Measurements from ENCODE around the gene CASQ2.
"Not testable (repeated sequence)": the region's sequence is repeated elsewhere in the genome, so short reads cannot be mapped to it uniquely, and the experiment has no call there.

The CASQ2 gene

GRCh38 chr1:115779075-115779474 is 10.6 kb upstream of the CASQ2 start:
- DNase-seq: not testable (repeated sequence)

- peak; percentile 45 to 53 for DNase-seq
Measured at GRCh38 chr1:115771847-115772457, 3.4 kb upstream of the CASQ2 start.

GRCh38 chr1:115771094-115771846 is 2.8 kb upstream of the CASQ2 start:
- DNase-seq: no peak

GRCh38 chr1:115767403-115767802 is 1.1 kb downstream of the CASQ2 start:
- no peak for DNase-seq

DNA sequence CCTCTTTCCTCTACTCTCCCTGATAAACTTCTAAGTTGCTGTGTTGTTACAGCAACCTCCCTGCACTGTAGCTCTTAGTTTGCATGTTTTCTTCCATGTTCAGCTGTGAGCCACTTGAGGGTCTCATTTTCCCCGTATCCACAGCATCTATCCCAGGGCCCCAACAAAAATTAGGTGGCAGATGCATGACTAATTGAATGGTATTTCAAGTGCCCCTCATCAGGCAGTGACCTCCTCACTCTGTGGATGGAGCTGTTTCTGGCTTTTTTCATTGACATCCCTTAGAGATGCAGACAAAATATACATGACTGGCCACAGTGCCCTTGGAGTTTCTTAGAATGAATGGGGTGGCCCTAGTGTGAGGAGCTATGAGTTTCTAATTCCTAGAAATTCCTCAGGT is 3.4 kb downstream of the CASQ2 start:
- DNase-seq: no peak

DNA sequence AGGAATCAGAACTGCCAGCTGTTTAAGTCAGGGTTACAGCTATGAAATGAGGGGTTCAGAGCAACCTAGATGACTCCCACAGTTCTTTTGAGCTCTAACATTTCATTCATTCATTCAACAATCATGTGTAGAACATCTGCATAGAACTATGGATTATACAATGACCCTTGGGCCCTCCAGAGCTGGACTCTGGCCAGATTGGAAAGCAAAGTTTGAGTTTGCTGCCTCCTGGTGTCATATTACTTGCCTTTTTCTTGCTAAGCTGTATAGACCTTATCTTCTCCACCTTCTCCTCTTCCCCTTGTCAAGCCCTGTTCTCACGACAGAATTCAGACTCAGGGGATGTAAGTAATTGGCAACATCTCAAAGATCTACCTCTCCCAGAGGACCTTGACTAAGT is 4.0 kb downstream of the CASQ2 start:
- peak; percentile 0 to 8 for DNase-seq

GRCh38 chr1:115762779-115763178 is 5.7 kb downstream of the CASQ2 start:
- no peak for DNase-seq

DNA sequence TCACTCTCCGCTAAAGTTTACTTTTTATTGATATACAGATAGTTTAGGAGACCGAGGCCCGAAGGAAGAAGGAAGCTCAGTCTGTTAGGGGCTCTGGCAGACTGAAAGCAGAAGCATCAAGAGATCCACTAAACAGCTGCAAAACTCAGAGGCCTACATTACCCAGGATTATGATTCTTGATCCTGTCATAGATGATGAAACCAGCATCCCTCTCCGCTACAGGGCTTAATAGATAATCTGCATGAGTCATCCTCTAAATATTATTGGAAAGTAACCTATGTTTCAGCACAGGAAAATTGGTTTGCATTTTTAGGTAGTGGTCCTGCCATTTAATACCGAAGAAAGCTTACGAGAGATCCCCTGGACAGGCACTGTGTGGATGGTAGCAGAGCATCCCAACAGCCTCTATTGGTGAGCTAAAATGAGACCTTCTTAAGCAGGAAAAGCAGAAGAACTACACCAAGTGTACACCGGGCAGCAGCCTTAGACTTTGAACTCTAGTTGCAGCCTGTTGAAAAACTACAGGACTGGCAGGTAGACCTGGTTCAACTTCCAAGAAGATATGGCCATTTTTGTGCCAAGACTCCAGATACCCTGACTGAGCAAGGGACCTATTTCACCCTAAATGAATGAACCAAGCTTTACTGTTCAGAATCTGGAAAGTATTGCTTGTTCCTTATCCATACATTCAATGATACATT is 6.8 kb downstream of the CASQ2 start:
- DNase-seq: no peak

- DNase-seq: no peak
Measured at GRCh38 chr1:115757856-115758255, 10.7 kb downstream of the CASQ2 start.

GRCh38 chr1:115757326-115757725 is 11.2 kb downstream of the CASQ2 start:
- DNase-seq: no peak

DNA sequence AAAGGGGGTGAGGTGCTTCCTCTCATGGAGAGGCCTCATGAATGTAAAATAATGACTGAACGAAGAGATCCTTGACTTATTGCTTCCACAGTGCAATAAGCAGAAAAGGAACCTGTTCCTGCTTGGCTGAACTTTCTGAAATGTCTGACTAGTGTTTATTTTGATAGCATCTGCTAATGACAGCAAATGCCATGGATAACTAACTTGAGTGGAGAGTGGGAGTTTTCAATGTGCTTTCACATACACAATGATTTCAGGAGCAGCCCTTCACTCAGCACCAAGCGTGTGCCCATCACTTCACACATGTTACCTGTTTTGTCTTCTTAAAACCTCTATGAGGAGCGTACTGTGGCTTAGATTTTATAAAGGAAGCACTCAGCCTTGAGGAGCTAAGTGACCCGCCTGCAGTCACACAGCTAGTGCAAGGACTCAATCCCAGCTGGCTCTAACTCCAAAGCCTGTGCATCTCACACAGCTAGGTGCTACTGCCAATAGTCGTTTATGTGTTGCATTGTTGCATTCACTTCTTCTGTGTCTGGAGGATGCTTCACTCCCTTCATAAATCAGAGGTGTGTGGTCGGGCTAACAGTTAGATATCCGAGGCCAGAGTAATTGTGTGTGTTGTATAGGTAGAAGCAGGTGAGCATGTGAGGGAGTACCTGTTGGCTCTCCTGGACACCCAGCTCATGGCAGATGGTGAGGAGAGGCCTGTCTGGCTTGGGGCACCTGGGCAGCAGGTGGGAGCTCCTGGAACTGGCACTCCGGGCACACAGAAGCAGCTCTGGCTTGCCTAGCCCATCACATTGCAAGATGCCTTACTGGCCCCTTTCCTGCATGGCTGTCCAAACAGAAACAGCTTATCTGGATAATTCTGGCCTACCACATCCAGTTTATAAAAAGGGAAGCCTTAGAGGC is 12.8 kb downstream of the CASQ2 start:
- no peak for DNase-seq

DNA sequence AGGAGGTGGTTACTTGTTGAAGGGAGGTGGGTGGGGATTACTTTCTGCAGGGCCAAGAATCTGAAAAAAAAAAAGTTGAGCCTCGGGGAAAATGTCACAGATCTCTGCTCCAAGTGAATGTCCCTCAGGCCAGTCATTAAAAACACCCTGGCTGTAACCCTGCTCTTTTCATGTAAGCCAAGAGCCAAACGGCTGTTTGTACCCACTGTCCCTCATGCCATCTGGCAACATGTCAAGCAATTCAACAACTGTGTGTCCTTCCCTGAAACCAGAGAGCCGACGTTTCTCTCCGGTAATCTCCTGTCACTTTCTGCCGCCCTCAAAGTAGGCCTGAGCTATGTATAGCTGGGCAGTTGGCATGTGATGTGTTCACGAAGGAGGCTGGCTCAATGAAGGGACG is 14.7 kb downstream of the CASQ2 start:
- no peak for DNase-seq

GRCh38 chr1:115753361-115753760 is 15.2 kb downstream of the CASQ2 start:
- DNase-seq: no peak

GRCh38 chr1:115748401-115749150 is 19.9 kb downstream of the CASQ2 start:
- no peak for DNase-seq

GRCh38 chr1:115746021-115746690 is 22.4 kb downstream of the CASQ2 start:
- no peak for DNase-seq

DNA sequence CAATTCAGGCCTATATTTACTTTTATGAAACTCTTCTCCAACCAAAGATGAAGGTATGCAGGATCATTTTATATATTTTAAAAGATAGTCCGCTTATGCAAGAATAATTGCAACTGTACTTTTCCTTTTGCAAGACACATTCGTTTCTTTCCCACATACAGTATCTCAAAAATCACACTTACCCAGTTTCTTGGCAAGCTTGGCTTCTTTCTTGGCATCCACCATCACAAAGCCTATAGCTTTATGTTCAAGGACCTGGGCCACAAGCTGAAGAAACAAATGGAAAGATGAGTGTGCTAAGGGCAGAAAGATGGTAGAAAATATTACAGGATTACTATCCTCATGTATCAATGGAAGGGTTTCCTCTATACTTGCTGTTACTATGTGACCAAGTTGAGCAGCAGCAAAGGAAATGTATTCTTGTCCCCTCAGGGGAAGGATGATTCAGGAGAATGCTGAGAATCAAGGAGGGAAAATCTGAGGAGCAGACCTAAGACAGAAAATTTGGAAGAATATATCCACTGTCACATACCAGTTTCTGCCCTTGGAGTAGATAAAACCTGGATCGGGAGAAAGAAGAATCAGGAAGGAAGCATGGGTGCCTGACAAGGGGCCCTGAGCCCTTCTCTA is 23.8 kb downstream of the CASQ2 start:
- DNase-seq: no peak

DNA sequence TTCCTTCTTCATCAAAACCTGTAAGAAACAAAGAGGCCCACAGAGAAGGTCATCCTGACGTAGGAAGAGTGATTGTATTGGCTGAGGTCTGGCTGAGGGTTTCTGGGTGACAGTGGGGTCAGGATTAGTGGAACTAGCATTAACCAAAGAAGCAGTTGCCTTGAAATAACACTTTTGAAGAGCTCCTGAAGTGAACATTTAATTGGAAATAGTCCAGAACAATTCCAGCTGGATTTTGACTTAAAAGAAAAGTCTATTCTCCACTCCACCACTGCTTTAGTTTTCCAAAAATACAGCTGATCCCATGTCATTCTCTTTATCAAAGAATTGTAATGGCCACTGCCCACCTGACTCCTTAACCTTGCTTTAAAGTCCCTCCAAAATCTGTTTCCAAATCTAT is 27.7 kb downstream of the CASQ2 start:
- DNase-seq: no peak

GRCh38 chr1:115732316-115732715 is 36.2 kb downstream of the CASQ2 start:
- DNase-seq: no peak

- DNase-seq: no peak
Measured at GRCh38 chr1:115729756-115730155, 38.8 kb downstream of the CASQ2 start.

DNA sequence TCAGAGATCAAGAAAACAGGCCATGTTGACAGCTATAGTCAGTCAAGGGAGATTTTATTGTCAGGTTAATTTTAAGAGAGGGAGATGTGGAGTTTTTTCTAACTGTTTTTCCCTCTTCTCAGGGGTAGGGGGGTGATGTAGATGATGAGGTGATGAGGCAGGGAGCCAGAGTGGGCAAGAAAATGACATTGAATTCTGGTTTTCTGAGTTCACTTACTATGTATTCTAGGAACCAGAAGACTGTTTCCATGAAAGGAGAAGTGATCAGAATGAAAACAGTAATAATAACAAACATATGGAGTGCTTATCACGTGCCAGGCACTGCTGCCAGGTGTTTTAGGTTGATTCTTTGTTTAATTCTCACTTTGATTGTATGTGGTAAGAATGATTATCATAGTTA is 40.2 kb downstream of the CASQ2 start:
- DNase-seq: no peak

- peak; percentile 86 to 88 for DNase-seq
Measured at GRCh38 chr1:115727706-115728249, 40.7 kb downstream of the CASQ2 start.
